Cardiac septum (tissue), 1 donor: ENCODE measurements around the gene ACOX3. TPM values are rescaled to one million over a fixed set of nuclear protein-coding genes. Genes with fewer than 3 reads are reported as not detected.
A peak's percentile ranks its signal among the peaks of the same experiment; 100 is the strongest.
"Not testable (repeated sequence)": the region's sequence is repeated elsewhere in the genome, so short reads cannot be mapped to it uniquely, and the experiment has no call there.

Experiments used
- DNase-seq: peaks from one replicate; pipeline ENCODE4 v3.0.0-alpha.2; 2020; ENCODE audit warnings: low spot score
- intact Hi-C: fragments of 100-400 bp; cut with DNase I; formaldehyde crosslinking; loops from one replicate; pipeline ENCODE4 v1.14.0; 2022
- total RNA-seq: library from RNA; stranded (reverse); fragmentation: NEBNext Ultra II Directional; extraction: Animal tissue kit (Norgen Biotek cat#: 25700); gene quantifications from one replicate; pipeline ENCODE4 v1.2.1, GENCODE V29; 2021
- donor health status: DM: no; HTN: no; CAD: no.

Gene ACOX3
- total RNA-seq, 1 donor from 2014 or later, result 29.3 TPM

- peak; percentile 47 for DNase-seq
- intact Hi-C loops, result no loop called here
Measured at GRCh38 chr4:8349664-8350236, 90.8 kb downstream of the ACOX3 start.

- intact Hi-C loops, result not testable (repeated sequence)
- peak; percentile 15 for DNase-seq
Measured at GRCh38 chr4:8349236-8349635, 91.3 kb downstream of the ACOX3 start.

DNA sequence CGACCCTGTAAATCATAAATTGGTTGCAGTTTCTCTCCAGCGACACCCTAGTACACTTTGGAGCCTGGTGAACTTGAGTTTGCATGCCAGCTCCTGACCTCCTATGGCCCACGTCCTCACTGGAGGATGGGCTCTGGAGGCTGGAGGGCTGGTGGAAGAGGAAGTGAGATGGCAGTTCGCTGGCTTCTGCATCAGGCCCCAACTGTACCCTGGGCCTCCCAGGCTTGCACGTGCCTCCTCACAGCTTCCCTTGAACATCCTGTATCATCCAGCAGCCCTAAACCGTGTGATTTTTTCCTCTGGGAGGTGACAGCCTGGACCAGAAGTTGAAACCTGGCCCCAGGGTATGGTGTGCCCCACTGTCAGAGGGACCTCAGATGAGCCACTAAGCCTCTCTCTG is 92.5 kb downstream of the ACOX3 start:
- peak; percentile 66 for DNase-seq
- intact Hi-C loops, result no loop called here

GRCh38 chr4:8347660-8348059 is 92.9 kb downstream of the ACOX3 start:
- intact Hi-C loops, result no loop called here
- peak; percentile 69 for DNase-seq

- intact Hi-C loops, result no loop called here
- peak; percentile 74 for DNase-seq
Measured at GRCh38 chr4:8346838-8347605, 93.5 kb downstream of the ACOX3 start.

DNA sequence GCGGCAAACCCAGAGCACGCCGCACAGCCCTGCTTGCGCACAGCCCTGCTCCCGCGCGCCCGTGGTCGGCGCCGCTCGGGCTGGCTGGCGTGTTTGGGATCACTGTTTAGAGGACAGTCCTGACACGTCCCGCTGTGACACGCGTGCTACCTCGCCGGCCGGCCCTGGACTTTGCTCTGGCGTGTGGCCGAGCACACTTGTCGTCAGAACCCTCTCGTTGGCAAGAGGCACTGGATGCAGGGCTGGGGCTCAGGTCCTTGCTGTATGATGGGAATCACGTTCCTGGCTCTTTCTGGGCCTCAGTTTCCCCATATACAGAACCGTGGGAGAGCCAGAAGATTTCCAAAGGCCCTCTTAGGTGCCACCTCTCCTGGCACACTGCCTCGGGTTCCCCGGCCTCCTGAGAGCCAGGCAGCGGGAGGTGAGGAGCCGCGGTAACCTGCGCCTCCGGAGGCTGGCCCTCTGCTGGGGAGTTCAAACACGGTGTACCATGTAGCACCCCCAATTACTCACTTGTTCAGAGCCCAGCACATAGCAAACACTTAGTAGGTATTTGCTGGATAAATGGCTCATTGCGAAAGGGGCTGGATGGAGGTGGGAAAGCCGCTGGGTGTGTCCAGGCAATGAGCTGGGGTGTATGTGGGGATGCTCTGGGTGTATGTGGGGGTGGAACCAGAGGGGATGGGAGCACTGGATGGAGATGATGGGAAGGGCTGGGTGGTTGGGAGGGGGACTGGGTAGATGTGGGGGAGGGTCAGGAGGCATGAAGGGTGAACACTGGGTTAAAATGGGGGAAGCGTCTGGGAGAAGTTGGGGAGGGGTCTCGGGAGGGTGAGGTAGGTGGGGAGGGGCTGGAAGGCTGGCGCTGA is 94.3 kb downstream of the ACOX3 start:
- intact Hi-C loops, result no loop called here

DNA sequence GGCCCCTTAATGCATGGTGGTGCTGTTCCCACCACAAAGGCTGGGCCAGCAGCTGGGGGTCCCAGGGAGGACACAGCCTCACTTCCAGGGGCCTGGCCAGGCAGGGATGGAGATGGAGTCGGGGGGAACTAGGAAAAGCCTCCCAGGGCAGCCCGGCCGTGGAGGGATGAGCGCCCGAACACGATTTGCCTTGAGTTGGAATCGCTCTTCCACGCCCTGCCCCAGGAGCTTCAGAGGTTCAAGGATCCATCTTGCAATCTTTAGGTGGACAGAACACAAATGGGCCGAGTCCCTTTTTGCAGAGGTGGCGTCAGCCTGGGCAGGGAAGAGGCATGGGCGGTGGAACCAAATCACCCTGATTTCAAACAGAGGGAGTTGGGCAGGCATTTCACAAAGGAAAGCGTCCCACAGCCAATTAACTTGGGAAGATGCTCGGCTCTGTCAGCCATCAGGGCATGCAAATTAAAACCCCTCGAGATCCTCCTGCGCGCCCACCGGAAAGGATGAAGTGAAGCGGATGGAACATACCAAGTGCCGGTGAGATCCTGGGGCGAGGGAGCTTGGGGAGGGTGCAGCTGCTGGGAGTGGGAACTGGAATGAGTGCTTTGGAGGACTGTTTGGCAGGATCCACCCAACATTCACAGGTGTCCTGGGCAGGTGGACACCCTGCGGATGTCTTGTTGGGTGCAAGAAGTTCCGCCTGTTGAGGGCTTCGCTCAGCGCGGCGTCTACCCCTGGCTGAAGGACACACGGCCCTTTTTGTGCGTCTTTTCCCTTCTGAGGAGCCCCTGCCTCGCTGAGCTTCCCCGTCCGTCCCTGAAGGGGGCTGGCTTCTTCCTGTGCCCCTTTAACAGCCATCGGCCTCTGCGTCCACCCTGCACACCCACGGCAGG is 95.2 kb downstream of the ACOX3 start:
- intact Hi-C loops, result no loop called here
- no peak for DNase-seq

More for the DNA sequence above, 94.3 kb downstream of the ACOX3 start:
- peak; percentile 38 for DNase-seq

GRCh38 chr4:8344377-8344776 is 96.1 kb downstream of the ACOX3 start:
- no peak for DNase-seq
- intact Hi-C loops, result no loop called here

GRCh38 chr4:8343967-8344331 is 96.6 kb downstream of the ACOX3 start:
- no peak for DNase-seq
- intact Hi-C loops, result no loop called here

DNA sequence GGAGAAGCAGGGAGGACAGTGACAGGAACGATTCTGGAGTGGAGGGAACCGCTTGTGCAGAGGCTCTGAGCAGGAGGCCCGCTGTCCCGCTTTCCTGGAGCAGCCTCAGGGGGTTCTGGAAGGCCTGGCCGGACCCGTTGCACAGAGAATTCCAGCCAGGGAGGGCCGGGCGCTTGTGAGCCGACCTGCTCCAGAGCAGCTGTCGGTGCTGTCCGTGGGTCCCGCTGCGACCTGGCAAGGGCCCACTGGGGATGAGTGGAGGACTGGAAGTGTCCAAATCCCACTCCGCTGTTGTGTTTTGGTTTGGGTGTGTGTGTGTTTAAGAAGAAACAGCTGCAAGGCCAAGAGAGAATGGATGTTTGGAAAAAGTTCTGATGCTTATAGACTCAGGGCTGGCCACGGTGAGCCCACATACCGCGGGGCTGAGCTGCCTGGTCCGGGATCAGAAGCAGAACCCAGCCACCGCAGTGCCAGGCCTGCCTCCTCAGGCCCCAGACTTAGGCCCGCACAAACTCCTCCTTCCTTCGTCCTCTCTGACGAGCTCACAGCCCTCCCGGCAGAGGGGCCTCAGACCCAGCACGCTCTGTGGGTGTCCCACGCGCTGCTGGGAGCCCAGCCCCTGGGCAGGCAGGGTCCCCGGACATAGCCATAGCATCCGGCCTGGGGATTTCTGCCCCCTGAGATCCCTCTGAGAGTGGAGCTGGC is 97.1 kb downstream of the ACOX3 start:
- intact Hi-C loops, result no loop called here
- DNase-seq, result no peak

DNA sequence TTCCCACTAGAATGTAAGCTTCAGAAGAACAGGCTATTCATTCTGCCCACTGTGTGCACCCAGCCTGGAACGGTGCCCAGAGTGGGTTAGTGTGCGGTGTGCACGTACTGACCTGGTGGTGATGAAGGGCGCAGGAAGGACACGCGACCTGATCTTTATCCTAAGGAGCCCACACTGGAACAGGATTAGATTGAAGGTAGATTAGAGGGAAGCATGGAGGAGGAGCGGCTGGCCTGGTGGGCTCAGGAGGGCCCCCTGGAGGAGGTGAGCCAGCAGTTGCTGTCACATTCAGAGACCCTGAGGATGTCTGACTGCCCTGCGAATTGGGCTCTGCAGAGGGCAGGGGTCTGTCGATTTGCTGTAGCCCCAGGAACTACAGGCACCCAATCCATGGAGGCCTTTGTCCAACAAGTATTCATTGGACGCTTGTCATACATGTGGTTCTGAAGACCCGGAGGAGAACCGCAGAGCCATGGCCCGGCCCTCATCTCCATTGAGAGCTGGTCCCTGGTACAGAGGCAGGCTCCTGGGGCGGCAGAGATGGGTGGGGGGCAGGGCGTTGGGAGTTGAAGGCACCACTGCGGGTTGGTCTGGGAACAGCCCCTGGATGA is 97.8 kb downstream of the ACOX3 start:
- no peak for DNase-seq
- intact Hi-C loops, result no loop called here

- intact Hi-C loops, result loop anchor here (2.0 kb wide), 1 partner anchor 49 kb away; no protein-coding TSS in a partner anchor
- DNase-seq, result peak; percentile 79
Measured at GRCh38 chr4:8341691-8342090, 98.8 kb downstream of the ACOX3 start.

GRCh38 chr4:8341281-8341680 is 99.2 kb downstream of the ACOX3 start:
- intact Hi-C loops, result loop anchor here (2.0 kb wide), 1 partner anchor 50 kb away; no protein-coding TSS in a partner anchor
- peak; percentile 26 for DNase-seq

- intact Hi-C loops, result loop anchor here (2.0 kb wide), 1 partner anchor 50 kb away; no protein-coding TSS in a partner anchor
- DNase-seq, result peak; percentile 87
Measured at GRCh38 chr4:8340781-8341241, 99.7 kb downstream of the ACOX3 start.

DNA sequence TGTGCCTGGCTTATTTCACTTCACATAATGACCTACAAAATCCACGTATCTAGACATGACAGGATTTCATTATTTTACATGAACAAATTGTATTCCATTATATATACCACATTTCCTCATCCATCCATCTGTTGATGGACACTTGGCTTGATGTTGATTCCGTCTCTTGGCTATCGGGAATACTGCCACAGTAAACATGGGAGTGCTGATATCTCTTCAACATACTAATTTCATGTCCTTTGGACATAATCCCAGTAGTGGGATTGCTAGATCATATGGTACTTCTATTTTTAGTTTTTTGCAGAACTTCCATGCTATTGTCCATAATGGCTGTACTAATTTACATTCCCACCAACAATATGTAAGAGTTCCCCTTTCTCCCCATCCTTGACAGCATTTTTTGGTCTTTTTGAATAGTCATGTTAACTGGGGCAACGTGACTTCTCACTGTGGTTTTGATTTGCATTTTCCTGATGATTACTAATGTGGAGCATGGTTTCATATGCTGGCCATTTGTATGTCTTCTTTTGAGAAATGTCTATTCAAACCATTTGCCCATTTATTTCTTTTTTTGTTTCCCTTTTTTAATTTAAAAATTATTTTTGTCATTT is 102.1 kb downstream of the ACOX3 start:
- no peak for DNase-seq
- intact Hi-C loops, result no loop called here

DNA sequence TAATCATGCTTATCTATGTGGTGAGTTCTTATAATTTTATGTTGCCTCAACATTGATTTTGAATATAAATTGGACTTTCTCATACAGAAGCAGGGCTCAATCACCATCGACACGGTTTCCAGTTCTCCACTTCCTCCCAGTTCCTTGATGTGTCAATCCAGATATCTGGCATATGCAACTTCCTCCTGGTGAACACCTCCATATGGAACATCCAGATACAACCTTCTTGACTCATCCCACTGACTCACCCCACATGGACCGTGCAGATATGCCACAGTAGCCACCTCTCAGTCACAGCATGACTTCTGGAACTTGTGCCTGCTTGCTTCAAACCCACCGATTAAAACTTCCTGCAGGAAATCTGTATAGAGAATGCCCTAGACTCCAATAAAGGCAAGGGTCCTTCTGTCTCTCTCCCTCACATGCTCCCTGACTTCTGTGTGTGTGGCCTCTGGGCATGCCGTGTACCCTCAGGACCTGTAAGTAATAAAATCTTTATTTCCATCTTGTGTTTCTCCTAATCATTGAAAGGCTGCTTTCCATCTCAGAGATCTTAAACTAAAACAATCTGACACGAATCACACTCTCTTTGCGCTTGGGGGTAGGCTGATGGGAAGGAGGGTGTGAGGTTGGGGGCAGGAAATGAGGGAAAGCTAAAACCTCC is 104.0 kb downstream of the ACOX3 start:
- DNase-seq, result peak; percentile 19
- intact Hi-C loops, result no loop called here

DNA sequence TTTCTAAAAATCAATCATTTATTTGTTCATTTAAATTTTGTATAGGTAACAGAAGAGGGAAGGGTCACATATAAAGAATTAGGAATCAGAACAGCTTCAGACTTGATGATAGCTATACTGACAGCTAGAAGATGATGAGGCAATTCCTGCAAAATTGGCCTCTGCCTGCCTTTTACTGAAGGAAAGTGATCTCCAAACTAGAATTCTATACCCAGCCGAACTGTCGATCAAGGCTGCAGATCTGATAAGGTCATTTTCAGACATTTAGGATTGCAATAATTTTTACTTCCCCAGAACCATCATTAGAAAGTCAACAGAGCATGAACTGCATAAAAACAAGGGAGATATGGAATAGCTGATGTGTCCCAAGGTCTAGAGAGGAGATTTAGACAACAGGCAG is 104.7 kb downstream of the ACOX3 start:
- intact Hi-C loops, result no loop called here

More for the DNA sequence above, 104.7 kb downstream of the ACOX3 start:
- no peak for DNase-seq
